Measurements from ENCODE around the gene FOXL3. TPM values are rescaled to one million over a fixed set of nuclear protein-coding genes. Genes with fewer than 3 reads are reported as not detected.
"Not testable (repeated sequence)": the region's sequence is repeated elsewhere in the genome, so short reads cannot be mapped to it uniquely, and the experiment has no call there.

The FOXL3 gene
- total RNA-seq, 1 experiment from 2014 or later, result not detected

DNA sequence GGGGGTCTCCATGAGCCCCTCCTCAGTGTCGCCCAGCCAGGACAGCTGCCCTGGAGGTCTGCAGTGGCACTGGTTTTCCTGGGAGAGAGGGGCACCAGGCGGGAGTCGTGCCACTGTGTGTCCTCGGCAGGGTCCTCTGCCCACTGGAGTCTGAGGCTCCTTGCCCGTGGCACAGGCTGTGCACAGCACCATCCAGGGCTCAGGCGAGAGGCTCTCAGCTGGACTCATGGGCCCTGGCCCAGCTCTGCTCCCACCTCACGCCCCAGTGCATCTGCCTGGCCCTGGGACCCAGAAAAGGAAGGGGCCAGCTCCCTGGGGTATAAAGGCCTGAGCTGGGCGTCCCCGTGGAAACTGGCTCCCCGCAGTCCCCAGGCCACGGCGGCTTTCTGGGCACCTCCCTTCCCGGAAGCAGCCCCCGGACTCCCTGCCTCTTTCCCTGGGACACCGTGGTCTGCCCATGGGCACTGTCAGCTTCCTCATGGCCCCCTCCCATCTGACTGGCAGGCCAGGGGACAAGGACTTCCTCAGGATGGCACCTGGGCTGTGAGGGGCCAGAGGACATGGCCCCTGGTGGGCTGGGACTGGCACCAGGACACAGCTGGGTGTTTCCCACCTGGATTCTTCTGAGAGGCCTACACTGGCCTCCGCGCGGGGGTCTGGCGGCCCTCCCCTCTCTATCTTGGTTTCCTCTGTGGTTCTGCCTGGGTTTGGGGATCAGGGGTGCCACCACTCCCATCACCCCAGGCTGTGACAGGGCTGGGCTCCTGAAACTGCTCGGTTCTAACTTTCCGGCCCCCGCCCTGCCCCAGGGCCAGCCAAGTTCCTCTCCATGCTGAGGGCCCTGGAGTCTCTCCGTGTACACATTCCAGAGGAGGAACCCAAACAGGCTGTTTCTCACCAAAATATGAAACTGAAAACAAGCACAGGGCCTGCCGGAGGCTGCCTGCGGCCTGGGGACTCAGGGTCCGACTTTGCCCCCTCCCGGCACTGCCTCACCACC lies 5.5 kb downstream of the FOXL3 start:
- DNase-seq (ENCODE audit: low read depth, low spot score), result no peak
- in situ Hi-C loops (cut with HindIII; ENCODE audit: low pct_unique_long_range_greater_than_20kb, low sequenced_read_pairs), result no loop called here

DNA sequence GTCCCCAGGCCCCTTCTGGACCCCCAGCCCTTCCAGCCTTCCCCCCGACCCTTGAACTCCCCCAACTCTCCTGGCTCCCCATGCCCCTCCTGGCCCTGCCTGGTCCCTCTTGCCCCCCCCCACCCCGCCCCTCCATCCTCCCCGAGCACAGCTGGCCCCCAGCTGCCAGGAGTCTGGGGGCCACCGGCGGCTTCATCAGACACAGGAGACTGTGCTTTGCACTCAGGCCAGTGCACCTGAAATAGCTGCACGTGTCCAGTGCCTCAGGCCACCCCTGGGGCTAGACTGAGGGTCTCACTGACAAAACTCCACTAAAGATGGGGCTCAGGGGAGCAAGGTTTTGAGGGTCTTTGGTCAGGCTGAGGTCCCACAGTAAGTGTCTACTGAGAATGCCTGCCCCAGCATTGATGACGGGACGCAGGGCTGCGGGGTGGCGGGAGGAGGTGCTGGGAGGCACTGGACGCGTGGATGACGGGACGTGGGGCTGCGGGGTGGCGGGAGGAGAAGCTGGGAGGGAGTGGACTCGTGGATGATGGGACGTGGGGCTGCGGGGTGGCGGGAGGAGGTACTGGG lies 6.5 kb downstream of the FOXL3 start:
- in situ Hi-C loops (cut with HindIII; ENCODE audit: low pct_unique_long_range_greater_than_20kb, low sequenced_read_pairs), result no loop called here
- no peak for DNase-seq (ENCODE audit: low read depth, low spot score)

DNA sequence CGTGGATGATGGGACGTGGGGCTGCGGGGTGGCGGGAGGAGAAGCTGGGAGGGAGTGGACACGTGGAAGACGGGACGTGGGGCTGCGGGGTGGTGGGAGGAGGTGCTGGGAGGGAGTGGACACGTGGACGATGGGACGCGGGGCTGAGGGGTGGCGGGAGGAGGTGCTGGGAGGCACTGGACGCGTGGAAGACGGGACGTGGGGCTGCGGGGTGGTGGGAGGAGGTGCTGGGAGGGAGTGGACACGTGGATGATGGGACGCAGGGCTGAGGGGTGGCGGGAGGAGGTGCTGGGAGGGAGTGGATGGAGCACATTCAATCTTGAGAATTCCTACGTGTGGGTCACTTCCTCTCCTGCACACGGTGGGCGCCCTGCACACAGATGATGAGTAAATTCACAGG lies 7.2 kb downstream of the FOXL3 start:
- DNase-seq (ENCODE audit: low read depth, low spot score); in situ Hi-C loops (cut with HindIII; ENCODE audit: low pct_unique_long_range_greater_than_20kb, low sequenced_read_pairs): not testable (repeated sequence)

GRCh38 chr7:297611-298374 lies 7.8 kb downstream of the FOXL3 start:
- in situ Hi-C loops (cut with HindIII; ENCODE audit: low pct_unique_long_range_greater_than_20kb, low sequenced_read_pairs), result no loop called here
- no peak for DNase-seq (ENCODE audit: low read depth, low spot score)

DNA sequence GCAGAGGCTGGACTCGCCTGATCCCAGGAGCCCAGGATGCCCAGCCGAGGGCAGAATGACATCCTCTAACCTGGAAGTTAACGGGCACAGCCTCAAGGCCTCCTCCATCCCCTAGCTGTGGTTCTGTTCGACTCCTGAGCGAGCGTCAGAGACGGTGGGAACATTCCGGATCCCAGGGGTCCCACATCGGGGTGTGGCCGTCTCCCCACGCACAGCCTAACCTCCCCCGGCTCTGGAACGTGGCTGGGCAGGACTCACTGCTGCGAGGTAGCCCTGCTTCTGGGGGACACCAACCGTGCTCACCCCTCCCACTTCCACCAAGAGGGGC lies 8.4 kb downstream of the FOXL3 start:
- in situ Hi-C loops (cut with HindIII; ENCODE audit: low pct_unique_long_range_greater_than_20kb, low sequenced_read_pairs), result no loop called here
- no peak for DNase-seq (ENCODE audit: low read depth, low spot score)

- in situ Hi-C loops (cut with HindIII; ENCODE audit: low pct_unique_long_range_greater_than_20kb, low sequenced_read_pairs), result no loop called here
- DNase-seq (ENCODE audit: low read depth, low spot score), result no peak
Observed at GRCh38 chr7:298743-299142, 8.8 kb downstream of the FOXL3 start.

- no peak for DNase-seq (ENCODE audit: low read depth, low spot score)
- in situ Hi-C loops (cut with HindIII; ENCODE audit: low pct_unique_long_range_greater_than_20kb, low sequenced_read_pairs), result no loop called here
Observed at GRCh38 chr7:299169-299568, 9.2 kb downstream of the FOXL3 start.

DNA sequence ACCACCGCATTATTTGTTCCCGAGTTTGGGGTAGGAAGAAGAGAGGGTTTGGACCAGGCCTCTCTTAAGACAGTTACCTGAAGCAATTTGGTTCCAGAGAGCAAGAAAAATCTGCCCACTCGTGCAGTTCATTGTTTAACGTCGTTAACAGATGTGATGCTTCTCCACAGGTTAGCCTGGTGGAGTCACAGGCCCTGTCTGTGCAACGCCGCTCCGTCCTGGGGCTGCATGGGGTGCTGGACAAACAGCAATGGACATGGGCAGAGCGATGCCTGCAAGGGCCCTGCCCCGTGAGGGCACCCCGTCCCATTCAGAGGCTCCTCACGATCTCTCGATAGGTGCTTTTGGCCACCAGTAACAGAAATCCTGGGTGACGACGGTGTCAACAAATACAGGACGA lies 9.7 kb downstream of the FOXL3 start:
- in situ Hi-C loops (cut with HindIII; ENCODE audit: low pct_unique_long_range_greater_than_20kb, low sequenced_read_pairs), result no loop called here
- DNase-seq (ENCODE audit: low read depth, low spot score), result no peak

GRCh38 chr7:300048-300447 lies 10.1 kb downstream of the FOXL3 start:
- DNase-seq (ENCODE audit: low read depth, low spot score), result no peak
- in situ Hi-C loops (cut with HindIII; ENCODE audit: low pct_unique_long_range_greater_than_20kb, low sequenced_read_pairs), result no loop called here

DNA sequence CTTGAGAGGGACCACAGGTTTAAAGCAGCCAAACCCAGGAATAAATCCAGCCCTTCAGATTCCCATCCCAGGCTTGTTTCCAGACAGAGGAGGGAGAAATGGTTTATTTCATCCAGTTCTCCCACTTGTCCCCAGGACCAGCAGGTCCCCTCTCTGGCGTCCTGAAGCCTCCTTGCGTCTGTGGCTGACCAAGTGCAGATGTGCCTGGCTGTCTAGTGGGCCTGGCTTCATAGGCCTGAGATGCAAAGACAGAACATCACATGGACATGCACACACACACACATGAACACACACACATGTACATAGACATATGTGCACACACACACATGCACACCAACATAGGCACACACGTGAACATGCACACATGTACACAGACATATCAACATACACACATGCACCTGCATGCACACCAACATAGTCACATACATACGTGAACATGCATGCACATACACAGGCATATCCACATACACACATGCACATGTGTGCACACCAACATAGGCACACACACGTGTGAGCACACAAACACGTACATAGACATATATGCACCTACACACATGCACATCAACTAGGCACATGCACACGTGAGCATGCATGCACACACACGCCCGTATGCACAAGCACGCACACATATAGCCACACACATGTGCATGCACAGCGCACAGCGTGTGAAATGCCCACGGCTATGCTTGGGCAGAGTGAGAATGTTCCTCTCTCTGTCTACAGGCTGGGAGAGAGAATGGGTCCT lies 10.7 kb downstream of the FOXL3 start:
- in situ Hi-C loops (cut with HindIII; ENCODE audit: low pct_unique_long_range_greater_than_20kb, low sequenced_read_pairs), result no loop called here
- no peak for DNase-seq (ENCODE audit: low read depth, low spot score)

GRCh38 chr7:301291-302053 lies 11.5 kb downstream of the FOXL3 start:
- DNase-seq (ENCODE audit: low read depth, low spot score), result no peak

GRCh38 chr7:302054-302992 lies 12.4 kb downstream of the FOXL3 start:
- in situ Hi-C loops (cut with HindIII; ENCODE audit: low pct_unique_long_range_greater_than_20kb, low sequenced_read_pairs), result no loop called here
- no peak for DNase-seq (ENCODE audit: low read depth, low spot score)

More at GRCh38 chr7:301291-302053, 11.5 kb downstream of the FOXL3 start:
- in situ Hi-C loops (cut with HindIII; ENCODE audit: low pct_unique_long_range_greater_than_20kb, low sequenced_read_pairs), result no loop called here

DNA sequence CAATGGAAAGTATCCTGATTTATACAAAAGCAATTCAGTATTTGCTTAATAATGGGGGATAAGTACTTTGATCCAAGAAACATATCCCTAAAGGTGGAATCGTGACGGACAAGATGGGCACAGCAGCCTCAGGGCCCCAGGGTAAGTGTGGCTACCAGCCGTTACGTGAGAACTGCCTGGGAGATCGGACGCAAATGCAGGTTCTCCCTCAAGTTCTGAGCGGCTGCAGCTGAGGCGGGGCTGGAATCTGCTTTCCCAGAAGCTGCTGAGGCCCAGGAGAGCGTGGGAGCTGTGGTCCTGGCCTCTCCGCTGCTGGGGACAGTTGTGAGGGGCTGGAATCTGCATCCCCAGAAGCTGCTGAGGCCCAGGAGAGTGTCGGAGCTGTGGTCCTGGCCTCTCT lies 13.5 kb downstream of the FOXL3 start:
- in situ Hi-C loops (cut with HindIII; ENCODE audit: low pct_unique_long_range_greater_than_20kb, low sequenced_read_pairs), result no loop called here
- no peak for DNase-seq (ENCODE audit: low read depth, low spot score)

DNA sequence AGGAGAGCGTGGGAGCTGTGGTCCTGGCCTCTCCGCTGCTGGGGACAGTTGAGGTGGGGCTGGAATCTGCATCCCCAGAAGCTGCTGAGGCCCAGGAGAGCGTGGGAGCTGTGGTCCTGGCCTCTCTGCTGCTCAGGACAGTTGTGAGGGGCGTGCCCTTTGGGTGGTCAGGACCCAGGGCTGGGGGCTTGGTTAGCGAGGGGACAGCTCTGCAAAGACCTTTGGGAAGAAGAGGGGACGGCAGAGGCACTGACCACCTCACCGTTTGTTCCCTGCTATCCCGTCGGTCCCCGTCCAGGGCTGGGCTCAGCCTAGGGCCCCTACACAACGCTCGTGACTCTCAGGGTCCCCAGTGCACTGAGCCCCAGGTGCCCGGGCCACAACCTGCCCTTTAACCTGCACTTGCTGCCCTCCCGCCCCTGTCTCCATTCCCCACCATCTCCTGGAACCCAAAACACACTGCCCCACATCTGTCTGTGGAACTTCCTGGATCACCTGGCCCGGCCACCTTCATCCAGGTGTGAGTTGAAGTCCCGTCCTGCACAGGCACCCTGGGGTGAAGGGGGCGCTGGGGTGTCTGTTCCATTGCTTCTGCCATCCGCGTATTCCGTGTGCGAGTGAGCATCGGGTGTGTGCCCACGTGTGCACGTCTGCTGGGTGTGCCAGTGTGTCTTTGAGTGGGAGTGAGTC lies 14.1 kb downstream of the FOXL3 start:
- in situ Hi-C loops (cut with HindIII; ENCODE audit: low pct_unique_long_range_greater_than_20kb, low sequenced_read_pairs), result no loop called here
- no peak for DNase-seq (ENCODE audit: low read depth, low spot score)

DNA sequence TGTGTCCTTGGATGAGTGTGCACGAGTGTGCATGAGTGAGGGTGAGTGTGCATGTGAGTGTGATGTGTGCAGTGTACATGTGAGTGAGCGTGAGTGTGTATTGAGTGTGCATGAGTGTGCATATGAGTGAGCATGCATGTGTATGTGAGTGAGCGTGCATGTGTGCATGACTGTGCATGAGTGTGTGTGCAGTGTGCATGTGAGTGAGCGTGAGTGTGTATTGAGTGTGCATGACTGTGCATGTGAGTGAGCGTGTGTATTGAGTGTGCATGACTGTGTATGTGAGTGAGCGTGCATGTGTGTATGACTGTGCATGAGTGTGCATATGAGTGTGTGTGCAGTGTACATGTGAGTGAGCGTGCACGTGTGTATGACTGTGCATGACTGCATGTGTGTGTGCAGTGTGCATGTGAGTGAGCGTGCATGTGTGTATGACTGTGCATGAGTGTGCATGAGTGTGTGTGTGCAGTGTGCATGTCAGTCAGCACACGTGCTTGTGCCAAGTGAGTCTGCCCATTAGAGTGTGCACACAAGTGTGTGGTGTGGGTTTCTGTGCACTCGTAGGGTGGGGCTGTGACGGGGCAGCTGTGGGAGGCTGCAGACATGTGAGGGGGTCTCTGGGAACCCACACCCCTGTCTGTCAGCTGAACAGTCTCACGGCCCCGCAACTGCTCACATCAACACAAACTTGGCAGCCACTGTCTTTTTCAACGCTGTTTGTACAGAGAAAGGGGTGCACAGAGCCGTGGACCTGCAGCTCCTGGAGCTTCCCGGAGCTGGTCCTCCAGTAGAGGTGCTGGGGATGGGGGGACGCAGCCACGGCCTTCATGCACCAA lies 14.8 kb downstream of the FOXL3 start:
- in situ Hi-C loops (cut with HindIII; ENCODE audit: low pct_unique_long_range_greater_than_20kb, low sequenced_read_pairs), result no loop called here
- no peak for DNase-seq (ENCODE audit: low read depth, low spot score)
